Right lobe of liver (tissue), 6 donors: ENCODE data around the gene FOXA1. TPM values are rescaled to one million over a fixed set of nuclear protein-coding genes. Genes with fewer than 3 reads are reported as not detected.
A peak's percentile ranks its signal among the peaks of the same experiment; 100 is the strongest.

Experiments used
- ATAC-seq, 4 donors: fragments of 200-7000 bp; cut with Tn5 transposase; one replicate each; pipeline ENCODE4 v1.9.1; 2020; ENCODE audit warnings: mild to moderate bottlenecking in 4 of 4, moderate library complexity in 4 of 4
- DNase-seq, 3 donors: peaks; one replicate each; pipeline ENCODE4 v3.0.0-alpha.2; 2020
- H3K27ac ChIP-seq, 3 donors: fragments of 200-600 bp; one replicate each; pipeline ENCODE4 v1.8.0; 2022
- H3K27me3 ChIP-seq, 2 donors: fragments of 200-600 bp; one replicate each; pipeline ENCODE4 v1.8.0; 2022
- H3K36me3 ChIP-seq, 4 donors: fragments of 200-600 bp; sonication (generic) in 1 of 4; one replicate each; pipeline versions ENCODE4 v1.5.1 to v1.8.0; 2017 to 2022; ENCODE audit warnings: control low read depth in 1 of 4
- H3K4me1 ChIP-seq, 4 donors: fragments of 200-600 bp; sonication (generic) in 1 of 4; one replicate each; pipeline versions ENCODE4 v1.5.1 to v1.8.0; 2017 to 2022; ENCODE audit warnings: control low read depth in 1 of 4
- H3K4me3 ChIP-seq, 3 donors: fragments of 200-600 bp; one replicate each; pipeline ENCODE4 v1.8.0; 2022
- H3K9me3 ChIP-seq, 4 donors: fragments of 200-600 bp; sonication (generic) in 1 of 4; one replicate each; pipeline versions ENCODE4 v1.5.1 to v1.8.0; 2017 to 2022; ENCODE audit warnings: control low read depth in 1 of 4
- CTCF ChIP-seq, 4 donors: fragments of 200-600 bp in 3 of 4; fragments of 450-650 bp in 1 of 4; IDR thresholded peaks; one replicate each; pipeline versions ENCODE4 v1.5.1 to v1.8.0; 2016 to 2022; ENCODE audit warnings: antibody characterized with exemption in 4 of 4, mild to moderate bottlenecking in 2 of 4
- POLR2A ChIP-seq: fragments of 450-650 bp; IDR thresholded peaks from one replicate; pipeline ENCODE4 v1.6.1; 2017; ENCODE audit warnings: antibody characterized with exemption, mild to moderate bottlenecking
- WGBS: methylation state at CpG from one replicate; pipeline ENCODE4 v1.1.6; 2018; ENCODE audit warnings: low coverage, low lambda C conversion rate; ENCODE audit not compliant: insufficient coverage; ENCODE audit errors: missing lambda C conversion rate; 5-methylcytosine and 5-hydroxymethylcytosine counted together
- intact Hi-C, 2 donors: fragments of 100-400 bp; cut with DNase I; formaldehyde crosslinking; loops; one replicate each; pipeline versions ENCODE4 v1.11.2 to v1.14.1; 2022
- total RNA-seq, 6 experiments: library from RNA; depleted of rRNA in 2 of 6; stranded (reverse); fragments of >200 nt in 2 of 6; fragmentation: NEBNext Ultra II Directional in 3 of 6; extraction: Animal tissue kit (Norgen Biotek cat#: 25700) in 3 of 6; gene quantifications; one replicate each; pipeline versions ENCODE4 v1.1.0 to v1.2.4, GENCODE V29; 2016 to 2023
- donor health status: DM: no; HTN: yes; CAD: no.
- donor health status: DM: no; HTN: no; CAD: no.
- donor health status: DM: no; HTN: no; CAD: no.
- donor health status: DM: no; HTN: yes; CAD: no.
- donor health status: DM: no; HTN: yes; CAD: no.

Gene FOXA1
- total RNA-seq, 6 experiments from 2014 or later = 29.8 to 35.5 (median 32.5) TPM

- no peak for ATAC-seq
- no CpG with 5 or more reads among the region's 1 CpG for WGBS
- Histone ChIP-seq H3K27me3 (no peaks in the 10 kb centered on the region), H3K4me1 (no peaks in the 10 kb centered on the region), H3K4me3 (no peak overlapping the region), H3K27ac (no peak overlapping the region), H3K9me3 (peaks cover 0 to 8% (median 0%) of the 10 kb centered on the region in 4 donors), H3K36me3 (no peaks in the 10 kb centered on the region)
- intact Hi-C loops = no loop called here
- no peak for TF ChIP-seq CTCF (IDR thresholded peaks at IDR 0.05)
- no peak for TF ChIP-seq POLR2A
- no peak for DNase-seq
These were observed 22.9 kb upstream of the FOXA1 start for GRCh38 chr14:37617864-37618365.

- peaks cover 0 to 8% (median 0%) of the 10 kb centered on the region in 4 donors for H3K9me3 ChIP-seq
- H3K4me1 ChIP-seq = no peaks in the 10 kb centered on the region
- H3K27me3 ChIP-seq = no peaks in the 10 kb centered on the region
- intact Hi-C loops = no loop called here
- no peak for ATAC-seq
- H3K27ac ChIP-seq = no peak overlapping the region
- H3K4me3 ChIP-seq = no peak overlapping the region
- no peaks in the 10 kb centered on the region for H3K36me3 ChIP-seq
- DNase-seq = no peak
- 92% methylated on average over 4 of the region's 4 CpGs for WGBS
- no peak for TF ChIP-seq POLR2A
- TF ChIP-seq CTCF (IDR thresholded peaks at IDR 0.05) = no peak
These were observed 21.8 kb upstream of the FOXA1 start for GRCh38 chr14:37616853-37617252.

DNA sequence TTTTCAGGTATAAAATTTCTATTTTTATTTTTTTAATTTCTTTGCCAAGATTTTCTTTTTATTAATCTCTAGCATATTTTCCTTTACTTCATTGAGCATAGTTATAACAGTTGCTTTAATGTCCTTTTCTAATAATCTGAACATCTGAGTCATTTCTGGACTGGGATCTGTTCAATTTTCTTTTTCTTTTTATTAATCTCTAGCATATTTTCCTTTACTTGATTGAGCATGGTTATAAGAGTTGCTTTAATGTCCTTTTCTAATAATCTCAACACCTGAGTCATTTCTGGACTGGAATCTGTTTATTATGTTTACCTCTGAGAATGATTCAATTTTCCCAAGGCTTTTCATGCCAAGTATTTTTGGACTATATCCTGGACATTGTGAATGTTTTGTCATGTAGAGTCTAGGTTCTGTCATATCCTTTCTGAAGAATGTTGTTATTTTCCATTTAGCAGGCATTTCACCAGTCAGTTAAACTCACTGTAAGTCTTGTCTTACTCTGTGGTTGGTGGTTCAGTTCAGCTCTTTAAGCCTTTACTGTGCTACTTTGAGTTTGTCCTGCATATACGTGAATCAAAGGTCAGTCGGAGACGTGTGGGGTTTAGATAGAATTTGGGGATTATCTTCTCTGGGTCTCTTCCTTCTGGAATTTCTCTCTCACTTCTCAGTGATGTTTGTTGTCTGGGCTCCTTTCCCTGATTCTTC lies 20.7 kb upstream of the FOXA1 start:
- intact Hi-C loops = no loop called here
- 90% methylated on average over 3 of the region's 3 CpGs for WGBS
- no peak for DNase-seq
- Histone ChIP-seq H3K27me3 (no peaks in the 10 kb centered on the region), H3K36me3 (no peaks in the 10 kb centered on the region), H3K4me3 (no peak overlapping the region), H3K27ac (no peak overlapping the region), H3K9me3 (peaks cover 0 to 8% (median 0%) of the 10 kb centered on the region in 4 donors), H3K4me1 (no peaks in the 10 kb centered on the region)
- ATAC-seq = no peak
- no peak for TF ChIP-seq CTCF (IDR thresholded peaks at IDR 0.05)
- TF ChIP-seq POLR2A = no peak

DNA sequence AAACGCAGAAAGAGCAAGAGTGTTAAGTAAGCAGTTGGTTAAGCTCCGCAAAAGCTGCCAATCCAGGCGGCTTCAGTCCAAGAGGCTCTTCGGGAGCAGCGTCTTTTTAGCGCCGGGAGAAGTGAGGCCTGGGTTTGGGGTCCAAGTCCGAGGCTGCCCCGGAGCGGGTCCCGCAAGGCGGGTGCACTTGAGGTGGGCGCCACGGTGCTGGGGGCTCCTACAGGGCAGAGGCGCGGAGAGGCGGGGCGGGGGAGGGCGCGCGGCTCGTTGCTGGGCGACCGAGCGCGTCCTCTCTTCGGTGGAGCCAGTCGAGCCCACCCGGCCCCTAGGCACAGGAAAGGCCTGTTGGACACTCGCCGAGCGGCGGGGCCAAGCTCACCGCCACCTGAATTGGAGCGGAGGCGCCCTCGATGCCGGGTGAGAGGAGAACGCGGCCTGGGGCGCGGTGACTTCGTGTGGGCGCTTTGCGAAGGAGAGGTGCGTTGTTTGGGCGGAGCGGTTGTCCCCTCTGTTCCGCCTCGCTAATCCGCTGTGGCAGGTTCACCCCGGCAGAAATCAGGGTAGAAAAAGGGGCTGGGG lies 16.0 kb upstream of the FOXA1 start:
- WGBS = 40% methylated on average over 28 of the region's 52 CpGs
- DNase-seq (no peak), ATAC-seq (peak in 3 of 4 donors; percentile 20 to 36 (median 31))
- H3K4me1 ChIP-seq = no peaks in the 10 kb centered on the region
- H3K27me3 ChIP-seq = no peaks in the 10 kb centered on the region
- no peak overlapping the region for H3K27ac ChIP-seq
- intact Hi-C loops = no loop called here
- no peaks in the 10 kb centered on the region for H3K36me3 ChIP-seq
- TF ChIP-seq CTCF (IDR thresholded peaks at IDR 0.05) (no peak), POLR2A (no peak)
- H3K4me3 ChIP-seq = peak overlapping the region in 1 of 3 donors; percentile 29
- peaks cover 0 to 8% (median 0%) of the 10 kb centered on the region in 4 donors for H3K9me3 ChIP-seq
